NCI-H1092 treated with DMSO at 0.1 percent for 48 hours (cell line): ENCODE data around the gene SVOP.
"Not testable (repeated sequence)": the region's sequence is repeated elsewhere in the genome, so short reads cannot be mapped to it uniquely, and the experiment has no call there.

Experiments used
- DNase-seq: peaks from one replicate; lab custom pipeline; 2025; lab: John Stamatoyannopoulos, UW

SVOP gene

DNA sequence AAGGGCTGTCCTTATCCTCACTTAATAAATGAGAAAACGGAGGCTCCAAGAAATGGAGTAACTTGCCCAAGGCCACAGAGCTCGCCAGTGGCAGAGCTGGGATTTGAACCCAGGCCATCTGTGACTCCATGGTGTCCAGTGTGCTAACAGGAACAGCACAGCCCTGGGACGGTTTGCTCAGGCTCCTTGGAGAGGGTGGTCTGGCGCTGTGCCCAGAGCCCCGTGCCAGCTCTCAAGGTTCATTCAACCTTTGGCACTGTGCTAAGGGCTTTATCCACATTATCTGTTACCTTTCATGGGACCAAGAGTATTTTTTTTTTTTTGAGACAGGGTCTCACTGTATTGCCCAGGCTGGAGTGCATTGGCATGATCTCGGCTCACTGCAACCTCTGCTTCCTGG is 132.8 kb downstream of the SVOP start:
- DNase-seq, result no peak

DNA sequence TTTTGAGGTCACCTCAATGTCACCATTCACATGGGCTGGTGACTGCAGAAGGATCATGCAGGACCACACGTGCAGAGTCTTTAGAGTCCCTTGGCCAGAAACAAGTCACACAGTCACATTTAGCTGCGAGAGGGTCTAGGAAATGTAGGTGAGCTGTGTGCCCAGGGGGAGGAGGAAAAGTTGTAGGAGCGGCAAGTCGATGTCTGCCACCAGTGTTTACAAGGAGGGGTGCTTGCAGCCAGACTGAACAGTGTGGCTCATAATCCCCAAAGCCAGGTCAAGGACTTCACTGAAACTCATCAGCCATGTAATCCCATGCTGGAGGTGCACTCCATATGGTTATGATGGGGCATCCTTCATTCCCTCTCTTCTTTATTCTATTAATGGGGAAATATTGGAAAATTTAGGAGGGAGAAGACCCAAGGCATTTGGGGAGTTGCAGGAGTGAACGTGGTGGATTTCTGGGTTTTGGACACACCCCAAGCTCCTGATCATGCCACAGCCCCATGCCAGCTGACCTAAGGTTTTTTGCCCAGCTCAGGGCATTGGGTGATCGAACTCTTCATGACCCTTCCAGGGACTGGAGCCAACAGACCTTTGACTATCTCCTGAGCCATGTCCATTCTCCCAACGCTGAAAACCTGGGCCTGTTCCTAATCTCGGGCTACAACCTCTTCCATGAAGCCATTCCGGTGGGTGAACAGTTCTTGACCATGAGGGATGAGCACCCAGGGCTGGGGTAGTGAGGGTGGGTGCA is 133.8 kb downstream of the SVOP start:
- no peak for DNase-seq

DNA sequence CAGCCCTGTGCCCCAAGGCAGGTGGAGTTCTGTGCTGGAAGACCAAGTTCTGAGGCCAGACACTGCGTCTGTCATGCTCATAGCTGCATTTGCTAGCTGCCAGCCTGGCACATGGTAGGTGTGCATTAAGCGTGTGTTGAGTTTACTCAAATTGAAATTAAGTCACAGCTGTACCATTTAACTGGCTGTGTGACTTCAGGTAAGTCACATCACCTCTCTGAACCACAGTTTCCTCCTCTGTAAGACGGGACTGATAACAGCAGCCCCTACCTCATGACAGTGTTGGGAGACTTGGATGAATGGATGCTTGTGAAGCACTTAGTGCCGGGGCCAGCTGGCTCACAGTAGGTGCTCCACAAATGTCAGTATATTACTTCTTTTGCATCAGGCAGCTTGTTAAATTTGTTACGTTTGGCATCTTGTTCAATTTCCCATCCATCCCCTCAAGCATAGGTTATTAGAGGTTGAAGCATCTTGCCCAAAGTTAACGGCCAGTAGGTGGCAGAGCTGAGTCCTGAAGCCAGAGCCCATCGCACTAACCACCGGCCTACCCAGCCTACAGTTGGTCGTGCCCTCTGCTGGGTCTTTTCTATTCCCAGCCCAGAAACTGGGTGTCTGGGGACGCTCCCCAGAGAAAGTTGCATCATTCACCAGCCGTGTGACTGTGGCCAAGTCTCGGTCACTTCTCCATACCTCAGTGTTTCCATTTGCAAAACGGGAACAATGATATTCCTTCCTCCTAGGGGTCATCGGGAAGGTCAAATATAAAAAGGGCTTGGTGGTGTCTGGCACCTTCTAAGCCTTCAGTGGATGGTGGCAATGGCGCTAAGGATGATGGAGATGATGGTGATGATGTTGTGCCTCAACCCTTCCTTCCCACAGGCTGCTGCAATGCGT is 136.5 kb downstream of the SVOP start:
- DNase-seq, result no peak

DNA sequence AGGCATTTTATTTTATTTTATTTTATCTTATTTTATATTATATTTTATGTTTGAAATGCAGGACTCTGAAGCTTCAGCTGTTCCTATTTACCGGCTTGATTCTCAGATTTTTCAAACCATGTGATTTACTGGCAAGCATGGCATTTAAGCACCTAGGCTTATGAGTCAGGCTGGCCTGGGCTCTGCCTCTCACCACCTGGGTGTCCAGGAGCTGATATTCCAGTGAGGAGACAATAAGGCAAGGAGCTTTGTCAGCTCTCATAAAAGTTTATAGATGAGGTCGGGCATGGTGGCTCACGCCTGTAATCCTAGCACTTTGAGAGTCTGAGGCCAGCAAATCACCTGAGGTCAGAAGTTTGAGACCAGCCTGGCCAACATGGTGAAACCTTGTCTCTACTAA is 138.9 kb downstream of the SVOP start:
- DNase-seq, result no peak

DNA sequence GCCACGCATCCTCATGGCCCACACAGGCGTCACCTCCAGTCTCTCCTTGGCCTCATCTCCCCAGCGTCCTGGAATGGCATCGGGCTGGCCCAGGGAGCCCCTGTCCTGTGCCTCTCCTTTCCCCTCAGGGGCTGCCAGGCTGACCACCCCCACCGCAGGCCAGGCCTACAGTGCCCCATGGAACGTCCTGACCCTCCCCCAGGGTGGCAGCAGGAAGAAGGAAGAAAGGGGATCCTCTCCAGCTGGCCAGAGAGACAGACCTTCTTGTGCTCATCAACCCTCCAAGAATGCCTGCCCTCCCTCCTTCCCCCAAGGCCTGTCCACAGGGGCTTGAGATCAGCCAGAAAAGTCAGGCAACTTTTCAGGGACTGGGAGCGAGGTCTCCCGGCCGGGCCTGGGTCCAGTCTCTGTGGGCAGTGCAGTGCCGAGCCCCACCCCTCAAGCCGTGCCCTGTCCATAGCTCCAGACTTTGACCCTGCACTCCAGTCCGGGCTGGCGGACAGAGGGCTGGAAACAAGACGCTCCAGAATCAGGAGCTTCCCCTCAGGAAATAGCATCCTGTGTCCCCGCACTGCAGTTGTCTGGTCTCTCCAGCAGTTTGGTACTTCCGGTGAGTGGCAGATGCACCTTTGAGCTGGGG is 141.1 kb downstream of the SVOP start, which contains the start of gene DAO:
TSS of gene DAO (plus strand) at position 478 of the 640 bp plus-strand sequence. CDS start 4,915 bp downstream, outside the sequence.
- DNase-seq, result no peak

DNA sequence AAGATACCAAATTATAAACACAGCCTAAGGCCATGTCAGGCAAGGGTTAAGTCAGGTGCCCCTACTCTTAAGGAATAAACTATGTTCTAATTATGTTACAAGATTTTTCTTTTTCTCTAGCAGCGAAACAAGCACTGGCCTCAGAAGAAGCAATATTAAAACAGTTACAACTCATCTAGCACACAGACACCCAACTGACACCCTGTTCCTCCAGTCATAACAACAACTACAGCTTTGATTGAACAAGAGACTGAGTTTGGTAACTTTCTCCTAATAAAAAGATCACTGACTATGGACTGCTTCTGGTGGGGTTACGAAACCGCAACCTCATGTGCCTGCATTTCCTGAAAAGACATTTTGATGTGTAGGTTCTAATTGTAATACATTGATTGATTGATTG is 144.3 kb downstream of the SVOP start:
- no peak for DNase-seq

DNA sequence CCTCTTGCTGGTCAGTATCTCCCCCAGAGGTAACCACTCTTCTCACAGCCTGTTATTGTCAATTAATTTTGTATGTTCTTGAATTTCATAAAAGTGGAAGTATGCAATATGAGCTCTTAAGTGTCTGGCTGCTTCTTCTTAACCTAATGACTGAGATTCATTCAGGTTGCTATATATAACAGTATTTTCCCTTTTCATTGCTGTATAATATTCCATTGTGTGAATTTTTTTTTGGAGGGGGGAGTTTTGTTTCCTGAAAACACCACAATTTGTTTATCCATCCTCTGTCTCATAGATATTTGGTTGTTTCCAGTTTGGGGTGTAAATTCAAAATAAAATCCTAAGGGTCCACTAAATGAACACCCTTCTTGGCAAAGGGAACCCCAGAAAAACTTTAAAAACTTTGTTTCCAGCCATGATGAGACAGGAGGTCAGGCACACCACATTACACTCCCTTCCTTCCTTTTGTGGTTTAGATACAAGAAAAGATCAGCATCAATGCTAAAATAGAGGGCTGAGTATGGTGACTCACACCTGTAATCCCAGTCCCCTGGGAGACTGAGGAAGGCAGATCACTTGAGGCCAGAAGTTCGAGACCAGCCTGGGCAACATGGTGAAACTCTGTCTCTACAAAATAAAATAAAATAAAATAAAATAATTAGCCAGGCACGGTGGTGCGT is 145.0 kb downstream of the SVOP start:
- DNase-seq, result no peak

DNA sequence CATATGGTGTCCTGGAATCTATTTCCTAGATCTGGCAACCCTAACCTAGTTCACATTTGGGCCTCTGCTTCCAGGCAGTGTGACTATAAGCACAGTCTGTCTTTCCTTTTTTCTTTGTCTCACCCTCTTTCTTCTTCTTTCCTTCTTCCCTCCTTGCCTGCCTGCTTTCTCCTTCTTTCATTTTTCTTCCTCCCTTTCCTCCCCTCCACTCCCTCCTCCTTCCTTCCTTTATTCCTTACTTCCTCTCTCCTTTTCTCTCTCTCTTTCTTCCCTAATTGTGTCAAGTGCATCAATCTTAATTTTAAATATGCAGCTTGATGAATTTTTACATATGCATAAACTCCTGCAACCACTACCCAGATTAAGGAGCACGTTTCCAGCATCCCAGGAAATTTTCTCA is 145.6 kb downstream of the SVOP start:
- DNase-seq, result no peak

DNA sequence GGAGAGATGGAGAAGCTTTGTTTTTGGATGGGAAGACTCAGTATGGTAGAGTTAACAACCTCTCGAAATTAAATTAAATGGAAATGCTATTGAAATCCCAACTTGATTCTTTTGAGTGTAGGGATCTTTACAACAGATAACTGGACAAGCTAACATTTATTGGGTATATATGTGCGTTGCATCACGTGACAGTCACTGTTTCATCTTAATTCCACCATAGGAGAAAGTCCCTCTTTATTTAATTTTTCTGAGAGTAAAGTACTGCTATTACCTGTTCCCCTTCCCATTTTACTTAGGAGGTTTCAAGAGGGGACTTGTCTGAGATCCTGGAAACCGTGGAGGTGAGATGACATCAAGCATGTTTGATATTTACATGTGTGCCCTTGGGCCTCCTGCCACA is 152.1 kb downstream of the SVOP start:
- no peak for DNase-seq

DNA sequence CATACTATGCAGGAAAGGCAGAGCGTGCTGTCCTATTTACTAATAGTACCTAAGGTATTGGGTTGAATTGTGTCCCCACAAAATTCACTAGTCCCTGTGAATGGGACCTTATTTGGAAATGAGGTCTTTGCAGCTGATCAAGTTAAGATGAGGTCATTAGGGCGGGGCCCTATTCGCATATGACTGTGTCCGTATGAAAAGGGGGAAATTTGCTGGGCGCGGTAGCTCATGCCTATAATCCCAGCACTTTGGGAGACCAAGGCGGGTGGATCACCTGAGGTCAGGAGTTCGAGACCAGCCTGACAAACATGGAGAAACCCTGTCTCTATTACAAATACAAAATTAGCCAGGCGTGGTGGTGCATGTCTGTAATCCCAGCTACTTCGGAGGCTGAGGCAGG is 154.8 kb downstream of the SVOP start:
- not testable (repeated sequence) for DNase-seq

DNA sequence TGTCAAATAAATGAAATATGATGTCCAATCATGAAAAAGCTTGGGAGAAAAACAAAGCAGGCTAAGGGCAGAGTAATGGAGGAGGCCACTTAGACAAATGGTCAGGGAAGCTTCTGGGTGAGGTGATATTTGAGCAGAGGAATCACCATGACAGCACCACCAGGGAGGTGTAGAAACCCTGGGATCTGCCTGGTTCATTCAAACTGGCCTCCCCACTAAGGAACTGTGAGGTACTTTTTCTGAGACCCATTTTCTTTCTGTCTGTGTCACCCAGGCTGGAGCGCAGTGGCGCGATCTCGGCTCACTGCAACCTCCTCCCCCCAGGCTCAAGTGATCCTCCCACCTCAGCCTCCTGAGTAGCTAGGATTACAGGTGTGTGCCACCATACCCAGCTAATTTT is 155.7 kb downstream of the SVOP start:
- no peak for DNase-seq

DNA sequence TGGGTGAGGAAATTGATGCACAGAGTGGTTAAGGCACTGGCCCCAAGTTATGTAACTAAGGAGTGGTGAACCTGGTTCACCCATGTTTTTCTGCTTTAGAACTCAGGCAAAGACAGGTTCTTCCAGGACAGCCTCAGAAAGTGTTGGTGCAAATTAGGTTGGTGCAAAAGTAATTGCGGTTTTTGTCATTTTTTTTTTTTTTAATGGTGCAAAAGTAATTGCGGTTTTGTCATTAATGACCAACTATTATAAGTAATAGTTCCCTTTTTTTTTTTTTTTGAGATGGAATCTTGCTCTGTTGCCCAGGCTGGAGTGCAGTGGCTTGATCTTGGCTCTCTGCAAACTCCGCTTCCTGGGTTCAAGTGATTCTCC is 158.3 kb downstream of the SVOP start:
- DNase-seq, result no peak

DNA sequence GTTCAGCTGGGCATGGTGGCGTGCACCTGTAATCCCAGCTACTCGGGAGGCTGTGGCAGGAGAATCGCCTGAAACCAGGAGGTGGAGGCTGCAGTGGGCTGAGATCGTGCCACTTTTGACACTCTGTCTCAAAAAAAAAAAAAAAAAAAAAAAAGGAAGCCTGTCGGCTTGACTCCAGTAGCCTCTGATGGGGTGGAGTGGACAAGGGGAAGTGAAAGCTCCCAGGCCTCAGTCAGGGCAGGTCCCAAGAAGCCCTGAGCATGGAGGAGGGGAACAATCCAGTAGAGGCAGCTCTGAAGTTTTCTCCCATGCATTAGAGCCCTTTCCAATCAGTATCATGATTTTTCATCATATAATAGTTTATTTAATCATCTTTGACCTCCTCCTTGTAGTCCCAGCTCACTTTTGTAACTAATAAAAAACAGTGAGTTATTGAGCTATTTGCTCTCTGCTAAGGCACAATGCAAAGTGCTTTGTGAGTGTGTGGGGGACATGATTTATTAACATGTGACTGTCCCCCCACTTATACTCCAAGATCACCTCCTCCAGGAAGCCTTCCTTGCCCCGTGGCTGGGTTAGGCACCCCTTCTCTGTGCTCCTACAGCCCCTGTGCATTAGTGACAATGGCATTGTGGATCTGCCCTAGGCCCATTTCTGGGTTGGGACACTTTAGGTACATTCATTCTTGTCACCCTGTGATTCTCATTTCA is 158.8 kb downstream of the SVOP start:
- DNase-seq, result no peak

DNA sequence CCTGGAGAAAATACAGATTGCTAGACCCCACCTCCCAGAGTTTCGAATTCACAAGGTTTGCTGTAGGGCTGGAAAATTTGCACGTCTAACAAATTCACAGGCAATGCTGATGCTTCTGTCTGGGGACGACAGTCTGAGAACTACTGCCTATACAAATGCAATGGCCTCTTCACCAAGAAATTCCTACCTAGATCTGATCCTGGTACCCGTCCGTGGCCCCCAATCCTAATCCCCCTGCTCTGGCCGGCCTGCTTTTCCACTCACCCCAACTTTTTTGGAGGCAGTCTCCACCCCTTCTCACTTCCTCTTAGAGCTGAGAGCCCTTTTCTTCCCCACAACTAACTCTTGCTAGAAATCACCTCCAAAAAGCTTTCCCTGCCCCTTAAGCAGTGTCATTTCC is 160.4 kb downstream of the SVOP start:
- DNase-seq, result no peak

DNA sequence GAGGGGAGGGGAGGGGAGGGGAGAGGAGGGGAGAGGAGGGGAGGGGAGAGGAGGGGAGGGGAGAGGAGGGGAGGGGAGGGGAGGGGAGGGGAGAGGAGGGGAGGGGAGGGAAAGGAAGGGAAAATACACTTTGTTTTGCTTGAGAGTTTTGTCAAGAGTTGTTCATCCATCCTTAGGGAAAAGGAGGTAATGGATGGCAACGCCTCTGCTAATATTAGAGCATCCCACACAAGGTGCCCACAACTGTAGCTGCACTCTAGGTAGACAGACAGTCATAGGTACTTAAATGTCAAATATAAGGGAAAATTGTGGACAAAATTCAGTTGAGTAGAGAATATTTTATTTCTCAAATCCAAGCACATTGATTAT is 161.0 kb downstream of the SVOP start:
- no peak for DNase-seq

DNA sequence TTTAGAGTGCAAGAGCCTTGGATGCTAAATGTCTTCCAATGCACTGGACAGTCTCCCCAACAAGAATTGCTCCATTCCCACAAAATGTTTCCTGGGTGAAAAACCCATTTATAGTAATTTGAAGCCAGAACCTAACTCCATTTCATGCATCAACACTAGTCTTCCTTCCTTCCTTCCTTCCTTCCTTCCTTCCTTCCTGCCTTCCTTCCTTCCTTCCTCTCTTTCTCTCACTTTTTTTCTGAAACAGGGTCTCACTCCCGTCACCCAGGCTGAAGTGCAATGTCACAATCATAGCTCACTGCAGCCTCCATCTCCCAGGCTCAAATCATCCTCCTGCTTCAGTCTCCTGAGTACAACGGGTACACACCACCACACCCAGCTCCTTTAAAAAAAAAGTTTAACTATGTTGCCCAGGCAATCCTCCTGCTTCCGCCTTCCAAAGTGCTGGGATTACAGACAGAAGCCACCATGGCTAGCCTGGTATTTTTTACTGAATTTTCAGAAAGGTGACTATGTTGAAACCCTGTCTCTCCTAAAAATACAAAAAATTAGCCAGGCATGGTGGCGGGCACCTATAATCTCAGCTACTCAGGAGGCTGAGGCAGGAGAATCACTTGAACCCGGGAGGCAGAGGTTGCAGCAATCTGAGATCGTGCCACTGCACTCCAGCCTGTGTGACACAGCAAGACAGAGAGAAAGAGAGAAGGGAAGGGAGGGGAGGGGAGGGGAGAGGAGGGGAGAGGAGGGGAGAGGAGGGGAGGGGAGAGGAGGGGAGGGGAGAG is 161.5 kb downstream of the SVOP start:
- DNase-seq, result not testable (repeated sequence)

DNA sequence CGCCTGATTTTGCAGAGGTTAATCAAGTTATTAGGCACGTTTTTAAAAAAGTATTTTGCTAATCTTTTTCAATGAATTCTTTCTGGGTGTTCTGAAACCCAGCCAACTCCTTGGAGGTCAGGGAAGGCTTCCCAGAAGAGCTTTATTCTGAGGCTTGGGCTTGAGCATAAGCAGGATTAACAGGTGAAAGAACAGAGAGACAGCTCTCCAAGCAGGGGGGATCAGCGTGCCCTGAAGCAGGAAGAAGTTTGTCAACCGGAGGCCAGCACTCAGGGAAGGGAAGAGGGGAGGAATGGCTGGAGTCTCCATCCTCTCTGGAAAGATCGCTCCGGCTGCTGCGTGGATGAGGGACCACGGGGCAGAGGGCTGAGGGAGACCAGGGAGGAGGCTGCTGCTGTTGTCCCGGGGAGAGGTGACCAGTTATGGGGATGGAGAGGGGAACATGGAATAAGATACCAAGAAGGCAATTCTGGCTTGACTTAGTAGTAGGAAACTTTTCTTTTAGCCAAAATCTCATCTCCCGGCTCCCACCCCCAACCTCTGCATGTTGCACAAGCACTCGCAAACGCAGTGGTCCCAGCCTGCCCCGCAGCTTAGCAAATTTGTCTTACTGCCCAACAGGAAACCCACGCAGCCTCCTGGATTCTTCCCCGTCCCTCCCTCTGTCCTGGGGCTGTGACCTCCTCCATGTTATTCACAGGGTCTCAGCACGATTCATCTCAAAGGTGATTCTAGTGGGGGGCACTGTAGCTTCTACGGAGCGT is 162.4 kb downstream of the SVOP start:
- no peak for DNase-seq
